Amniotic stem cell (primary cell): ENCODE results near the gene LRPPRC.
A peak's percentile ranks its signal among the peaks of the same experiment; 100 is the strongest.

Experiments
- DNase-seq: peaks from one replicate; lab custom pipeline; 2025; lab: John Stamatoyannopoulos, UW

The LRPPRC gene

DNA sequence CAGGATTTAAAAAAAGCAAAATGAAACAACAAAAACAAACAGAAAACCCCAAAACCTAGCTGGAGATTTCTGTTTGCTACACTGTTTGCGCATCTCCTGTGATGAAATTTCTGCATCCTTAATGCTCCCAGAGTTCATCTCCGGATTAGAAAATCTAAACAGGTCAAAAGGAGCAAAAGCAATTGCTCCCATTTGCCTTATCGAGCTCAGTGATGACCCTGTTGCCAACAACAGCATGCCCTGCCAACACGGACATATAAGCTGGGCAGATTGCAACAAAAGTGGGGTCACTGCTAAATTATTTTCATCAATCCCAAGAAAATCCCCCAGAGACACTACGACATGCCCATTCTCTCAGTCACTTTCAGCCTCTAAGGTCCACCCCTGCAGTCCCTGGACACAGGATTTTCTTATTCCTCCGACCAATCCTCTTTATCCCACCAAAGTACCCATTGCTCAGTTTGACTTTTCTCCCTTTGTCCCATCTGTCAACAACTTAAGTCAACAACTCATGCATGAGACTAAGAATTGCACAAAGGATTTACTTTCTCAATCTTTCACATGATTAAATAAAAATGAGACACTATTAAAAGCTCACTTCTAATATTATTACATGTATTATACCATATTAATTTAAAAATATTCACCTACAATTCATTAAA, 89.2 kb downstream of the LRPPRC start:
- no peak for DNase-seq

GRCh38 chr2:43905871-43906270, 89.9 kb downstream of the LRPPRC start:
- DNase-seq = no peak

DNA sequence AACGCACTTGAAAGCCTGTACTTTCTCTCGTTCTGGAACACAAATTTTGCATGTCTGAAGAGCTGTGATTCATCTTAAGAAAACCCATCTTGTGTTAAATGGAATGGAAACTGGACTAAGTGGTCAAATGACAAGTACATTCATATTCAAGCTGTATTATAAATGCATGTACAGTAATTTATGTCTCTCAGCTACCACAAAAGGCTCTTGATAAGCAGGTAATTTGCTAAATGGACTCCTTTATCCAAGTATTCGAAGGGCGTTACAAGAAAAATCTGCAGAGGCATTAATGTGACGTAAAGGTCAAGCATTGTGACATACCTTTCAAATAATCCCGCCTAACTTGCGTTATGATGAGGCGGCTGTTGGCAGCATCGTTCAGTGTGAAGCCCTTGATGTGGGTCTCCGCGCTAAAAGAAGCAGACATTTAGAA, 90.4 kb downstream of the LRPPRC start:
- DNase-seq = no peak

GRCh38 chr2:43899589-43899988, 96.2 kb downstream of the LRPPRC start:
- DNase-seq = no peak

DNA sequence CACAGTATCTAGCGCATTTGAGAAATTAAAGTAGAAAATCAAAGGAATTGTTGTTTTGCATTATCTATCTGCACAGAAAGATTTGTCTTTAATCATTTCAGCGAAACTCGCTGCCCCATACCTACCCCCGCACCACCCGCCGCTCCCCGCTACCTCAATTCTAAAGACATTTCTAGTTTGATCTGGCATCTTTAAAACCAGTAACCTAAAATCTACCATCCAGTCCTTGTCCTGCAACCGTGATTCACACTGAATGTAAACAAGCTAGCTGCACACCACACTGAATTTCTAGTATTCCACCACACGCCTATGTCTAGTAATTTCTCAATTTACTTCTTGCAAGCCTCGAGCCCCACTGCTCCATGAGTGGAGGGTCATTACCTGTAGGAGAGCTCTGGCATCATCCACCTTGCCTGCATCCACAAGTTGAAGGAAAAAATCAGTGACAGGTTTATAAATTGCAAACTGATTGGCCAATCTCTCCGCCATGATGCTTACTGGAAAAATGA, 96.9 kb downstream of the LRPPRC start:
- no peak for DNase-seq

DNA sequence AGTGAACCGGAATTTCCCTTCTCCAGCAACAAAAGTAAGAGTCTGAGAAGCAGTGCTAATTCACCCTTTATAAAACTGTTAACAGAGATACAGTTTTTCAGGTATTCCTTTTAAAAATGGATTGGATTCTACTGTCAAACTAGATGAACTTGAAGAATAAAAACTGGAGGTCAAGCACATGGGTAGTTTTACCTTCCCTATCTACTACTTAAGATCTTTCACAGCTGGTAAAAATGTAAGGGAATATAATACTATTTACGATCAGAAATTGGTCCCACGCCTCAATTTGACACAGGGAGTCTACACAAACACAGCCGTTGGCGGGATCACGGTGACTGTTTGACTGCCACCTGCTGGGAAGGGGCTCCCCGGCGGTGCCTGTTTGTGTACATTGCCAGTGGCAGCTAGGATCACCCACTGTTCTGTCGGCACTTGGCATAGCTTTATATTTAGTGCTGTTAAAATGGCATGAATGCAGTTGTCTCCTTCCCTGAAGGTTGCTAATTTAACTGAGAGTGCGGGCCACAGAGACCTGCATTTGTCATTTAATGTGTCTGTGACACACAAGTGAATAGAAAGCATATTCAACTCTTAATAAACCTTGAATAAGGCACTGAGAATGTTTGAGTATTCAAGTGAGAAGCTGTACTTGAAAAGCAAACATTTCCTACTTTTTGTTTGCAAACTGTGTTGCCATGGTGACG, 97.5 kb downstream of the LRPPRC start:
- no peak for DNase-seq

DNA sequence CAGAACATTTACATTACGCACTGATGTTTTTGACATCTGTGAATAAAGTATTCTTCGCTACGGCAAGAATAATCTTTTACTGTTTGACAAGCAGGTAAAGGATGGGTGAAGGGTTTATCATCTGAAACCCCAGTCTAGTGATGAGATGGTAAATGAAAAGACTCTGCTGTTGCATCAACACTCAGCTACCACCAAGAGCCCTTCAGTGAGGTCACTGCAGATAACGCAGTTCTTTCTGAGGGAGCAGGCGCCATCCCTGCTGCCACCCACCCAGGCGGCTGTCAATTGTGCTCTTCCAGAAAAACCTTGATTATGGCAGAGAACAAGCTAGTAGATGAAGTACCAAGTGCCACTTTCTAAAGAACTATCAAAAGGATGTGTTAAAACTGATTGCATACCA, 98.3 kb downstream of the LRPPRC start:
- DNase-seq = no peak

- DNase-seq = no peak
These were observed 98.9 kb downstream of the LRPPRC start for GRCh38 chr2:43896906-43897305.

DNA sequence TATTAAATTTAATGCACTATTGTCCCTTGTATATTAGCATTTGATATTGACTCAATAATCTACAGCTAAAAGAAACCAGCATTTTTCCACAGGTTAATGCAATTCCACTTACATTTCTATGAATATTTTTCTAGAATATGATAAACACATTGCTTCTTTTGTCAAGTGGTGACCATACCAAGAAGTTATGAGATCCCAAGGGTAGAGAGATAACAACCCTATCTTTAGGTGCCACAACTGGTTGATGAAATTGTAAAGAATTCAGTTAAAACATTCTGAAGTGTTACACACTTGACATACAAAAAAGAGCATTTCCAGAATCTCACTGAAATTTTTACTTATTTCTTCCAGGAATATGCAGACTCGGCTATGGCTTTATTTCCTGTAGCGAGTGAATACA, 101.0 kb downstream of the LRPPRC start:
- DNase-seq = no peak

GRCh38 chr2:43890855-43891254, 104.9 kb downstream of the LRPPRC start:
- no peak for DNase-seq

- no peak for DNase-seq
These were observed 106.4 kb downstream of the LRPPRC start for GRCh38 chr2:43889416-43889815.

GRCh38 chr2:43887176-43887575, 108.6 kb downstream of the LRPPRC start:
- no peak for DNase-seq

- DNase-seq = no peak
These were observed 110.6 kb downstream of the LRPPRC start for GRCh38 chr2:43885132-43885632.

- no peak for DNase-seq
These were observed 111.1 kb downstream of the LRPPRC start for GRCh38 chr2:43884689-43885088.

DNA sequence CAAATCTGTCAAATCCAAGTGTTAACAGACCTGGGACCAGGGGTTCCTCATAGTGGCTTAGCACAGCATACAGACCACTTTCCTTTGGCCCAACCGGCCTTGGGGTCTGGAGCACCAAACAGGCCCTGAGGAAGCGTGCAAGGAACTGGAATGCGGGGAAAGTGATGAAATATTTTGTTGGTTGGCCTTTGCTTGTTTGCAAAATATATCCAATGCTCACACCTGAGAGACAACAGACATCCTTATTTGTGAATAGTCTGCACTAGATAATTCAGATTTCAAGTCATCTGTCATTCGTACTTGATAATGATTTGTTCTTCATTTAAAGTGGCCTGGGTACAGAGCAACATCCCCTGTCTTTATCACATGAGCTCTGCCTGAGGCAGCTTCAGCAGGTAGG, 113.5 kb downstream of the LRPPRC start:
- no peak for DNase-seq

DNA sequence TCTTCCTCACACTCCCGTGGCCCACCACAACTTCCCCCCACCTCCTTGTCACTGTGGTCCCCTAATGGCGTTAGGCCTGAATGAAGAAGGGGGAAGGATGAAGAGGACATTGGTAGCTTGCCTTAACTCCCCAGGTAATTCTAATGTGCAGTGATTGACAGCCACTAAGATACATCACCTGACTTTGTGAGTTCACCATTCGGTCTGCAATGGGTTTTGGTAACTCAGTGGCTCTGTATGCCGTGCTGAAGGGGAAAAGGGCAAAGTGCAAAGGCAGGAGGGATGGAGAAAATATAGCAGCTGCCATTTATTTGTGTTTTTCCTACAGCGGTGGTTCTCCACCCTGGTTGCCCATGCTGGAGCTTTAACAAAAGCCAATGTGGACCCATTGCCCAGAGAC, 114.8 kb downstream of the LRPPRC start:
- DNase-seq = no peak

DNA sequence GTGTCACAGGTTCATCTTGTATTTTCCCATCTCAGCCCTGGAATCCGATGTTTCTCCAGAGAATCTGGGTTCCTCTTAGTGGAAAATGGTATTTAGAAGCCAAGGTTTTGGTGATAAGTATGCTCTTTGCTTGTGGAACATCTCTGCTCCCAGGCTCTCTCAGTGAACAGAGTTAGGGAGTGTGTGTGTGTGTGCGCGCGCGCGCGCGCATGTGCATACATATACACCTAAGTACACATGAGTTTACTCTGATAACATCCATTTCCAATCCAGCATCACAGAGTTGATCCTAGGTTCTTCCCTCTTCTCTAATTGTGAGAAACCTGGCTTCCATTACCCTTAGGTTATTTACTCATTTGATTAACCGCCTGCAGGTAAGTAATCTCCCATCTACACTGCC, 115.3 kb downstream of the LRPPRC start:
- DNase-seq = no peak

GRCh38 chr2:43879261-43879660, 116.5 kb downstream of the LRPPRC start:
- DNase-seq = no peak

DNA sequence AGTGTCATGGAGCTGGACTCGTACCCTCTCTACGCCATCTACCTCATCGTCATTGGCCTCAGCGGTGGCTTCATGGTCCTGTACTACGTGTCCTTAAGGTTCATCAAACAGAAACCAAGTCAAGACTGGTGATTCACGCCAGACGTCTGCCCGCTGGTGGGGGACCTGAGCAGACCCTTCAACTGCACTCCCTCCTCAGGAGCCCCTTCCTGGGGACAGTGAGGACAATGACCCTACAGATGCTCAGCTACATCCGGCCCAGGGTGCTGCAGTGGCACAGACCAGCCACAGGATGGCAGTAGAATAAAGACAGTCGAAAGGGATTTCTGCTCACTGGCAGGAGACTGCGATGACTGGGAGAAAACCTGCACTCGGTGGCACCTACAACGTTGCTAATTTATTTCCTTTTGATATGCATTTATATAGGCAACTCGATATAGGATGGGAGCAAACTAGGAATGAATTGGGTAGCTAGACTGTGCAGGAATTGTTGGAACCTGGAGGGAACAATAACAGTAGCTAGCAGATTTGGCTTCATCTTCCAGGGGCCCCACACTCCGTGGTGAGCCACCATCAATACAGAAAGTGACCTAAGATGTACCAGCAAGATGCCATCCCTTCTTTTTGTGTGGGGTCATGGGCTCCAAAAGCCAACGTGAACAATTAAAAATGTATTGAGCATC, 117.9 kb downstream of the LRPPRC start:
- peak; percentile 11 for DNase-seq

DNA sequence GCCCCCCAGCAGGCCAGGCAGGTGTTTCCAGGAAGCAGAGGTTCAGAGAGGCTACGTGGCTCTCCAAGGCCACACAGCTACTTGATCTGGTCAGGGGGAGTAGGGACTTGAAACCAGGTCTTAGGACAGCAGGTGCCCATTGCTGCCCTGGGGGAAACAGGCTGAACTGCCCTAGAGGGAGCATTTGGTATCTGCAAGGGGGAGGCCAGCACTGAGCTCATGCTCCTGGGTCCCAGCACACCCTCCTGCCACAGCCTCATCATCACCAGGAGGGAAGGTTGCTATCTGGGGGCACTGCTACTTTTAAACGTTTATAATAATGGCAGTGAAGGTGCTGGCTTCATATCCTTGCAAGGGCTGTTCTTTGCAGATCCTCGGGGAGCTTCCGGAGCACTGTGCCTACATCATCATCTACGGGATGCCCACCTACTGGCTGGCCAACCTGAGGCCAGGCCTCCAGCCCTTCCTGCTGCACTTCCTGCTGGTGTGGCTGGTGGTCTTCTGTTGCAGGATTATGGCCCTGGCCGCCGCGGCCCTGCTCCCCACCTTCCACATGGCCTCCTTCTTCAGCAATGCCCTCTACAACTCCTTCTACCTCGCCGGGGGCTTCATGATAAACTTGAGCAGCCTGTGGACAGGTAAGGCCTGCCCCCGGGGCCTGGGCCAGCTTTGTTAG, 120.9 kb downstream of the LRPPRC start:
- DNase-seq = no peak

GRCh38 chr2:43872151-43872550, 123.6 kb downstream of the LRPPRC start:
- DNase-seq = no peak

DNA sequence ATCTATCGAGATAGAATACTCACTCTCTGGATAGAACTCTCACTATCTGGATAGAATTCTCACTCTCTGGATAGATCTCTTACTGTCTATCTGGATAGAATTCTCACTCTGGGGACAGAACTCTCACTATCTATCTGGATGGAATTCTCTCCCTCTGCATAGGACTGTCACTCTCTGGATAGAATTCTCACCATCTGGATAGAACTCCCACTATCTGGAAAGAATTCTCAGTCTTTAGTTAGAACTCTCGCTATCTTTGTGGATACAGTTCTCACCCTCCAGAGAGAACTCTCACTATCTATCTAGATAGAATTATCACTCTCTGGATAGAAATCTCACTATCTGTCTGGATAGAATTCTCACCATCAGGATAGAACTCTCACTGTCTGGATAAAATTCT, 140.5 kb downstream of the LRPPRC start:
- DNase-seq = no peak
